Measurements from ENCODE around the gene FIZ1.
"Not testable (repeated sequence)": the region's sequence is repeated elsewhere in the genome, so short reads cannot be mapped to it uniquely, and the experiment has no call there.

FIZ1 gene

DNA sequence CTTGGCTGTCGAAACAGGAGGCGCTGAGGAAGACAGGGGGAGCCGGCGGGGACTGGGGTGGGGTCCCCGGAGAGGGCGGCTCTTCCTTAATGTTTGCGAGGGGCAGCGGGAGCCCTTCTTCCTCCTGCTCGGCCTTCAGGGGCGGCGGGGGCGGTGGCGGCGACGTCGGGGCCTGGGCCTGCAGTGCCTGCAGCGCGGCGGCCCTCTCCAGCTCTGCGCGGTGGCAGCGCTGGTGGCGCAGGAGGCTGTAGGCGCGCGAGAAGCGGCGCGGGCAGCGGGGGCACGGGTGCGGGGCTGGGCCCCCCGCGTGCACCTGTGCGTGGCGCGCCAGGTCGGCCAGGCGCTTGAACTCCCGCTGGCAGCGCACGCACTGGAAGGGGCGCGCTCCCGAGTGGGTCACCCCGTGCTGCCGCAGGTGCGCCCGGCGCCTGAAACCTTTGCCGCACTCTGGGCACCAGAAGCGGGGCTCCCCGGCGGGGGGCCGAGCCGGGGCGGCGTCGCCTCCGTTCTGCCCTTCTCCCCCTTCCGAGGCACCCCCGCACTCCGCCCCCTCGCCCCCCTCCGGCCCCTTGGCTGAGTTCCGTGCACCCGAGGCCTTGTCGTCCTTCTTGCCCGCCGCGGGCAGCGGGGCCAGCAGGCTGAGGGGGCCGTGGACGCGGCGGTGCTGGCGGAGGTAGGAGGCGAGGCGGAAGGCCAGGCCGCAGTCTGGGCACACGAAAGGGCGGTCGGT lies 21.1 kb downstream of the FIZ1 start:
- DNase-seq (ENCODE audit: low read depth) = no peak
- no peak overlapping the region for H3K4me3 ChIP-seq (ENCODE audit: control insufficient read depth, low read depth, low read length)
- TF ChIP-seq, protein P1, sequence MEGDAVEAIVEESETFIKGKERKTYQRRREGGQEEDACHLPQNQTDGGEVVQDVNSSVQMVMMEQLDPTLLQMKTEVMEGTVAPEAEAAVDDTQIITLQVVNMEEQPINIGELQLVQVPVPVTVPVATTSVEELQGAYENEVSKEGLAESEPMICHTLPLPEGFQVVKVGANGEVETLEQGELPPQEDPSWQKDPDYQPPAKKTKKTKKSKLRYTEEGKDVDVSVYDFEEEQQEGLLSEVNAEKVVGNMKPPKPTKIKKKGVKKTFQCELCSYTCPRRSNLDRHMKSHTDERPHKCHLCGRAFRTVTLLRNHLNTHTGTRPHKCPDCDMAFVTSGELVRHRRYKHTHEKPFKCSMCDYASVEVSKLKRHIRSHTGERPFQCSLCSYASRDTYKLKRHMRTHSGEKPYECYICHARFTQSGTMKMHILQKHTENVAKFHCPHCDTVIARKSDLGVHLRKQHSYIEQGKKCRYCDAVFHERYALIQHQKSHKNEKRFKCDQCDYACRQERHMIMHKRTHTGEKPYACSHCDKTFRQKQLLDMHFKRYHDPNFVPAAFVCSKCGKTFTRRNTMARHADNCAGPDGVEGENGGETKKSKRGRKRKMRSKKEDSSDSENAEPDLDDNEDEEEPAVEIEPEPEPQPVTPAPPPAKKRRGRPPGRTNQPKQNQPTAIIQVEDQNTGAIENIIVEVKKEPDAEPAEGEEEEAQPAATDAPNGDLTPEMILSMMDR (IDR thresholded peaks at IDR 0.05; ENCODE audit: control insufficient read depth, insufficient read depth, low read depth, low read length, missing control alignments) = no peak

GRCh38 chr19:55576746-55577145 lies 22.6 kb downstream of the FIZ1 start:
- no peak for DNase-seq (ENCODE audit: low read depth)
- TF ChIP-seq, protein P1 (IDR thresholded peaks at IDR 0.05; ENCODE audit: control insufficient read depth, insufficient read depth, low read depth, low read length, missing control alignments) = no peak
- no peak overlapping the region for H3K4me3 ChIP-seq (ENCODE audit: control insufficient read depth, low read depth, low read length)

DNA sequence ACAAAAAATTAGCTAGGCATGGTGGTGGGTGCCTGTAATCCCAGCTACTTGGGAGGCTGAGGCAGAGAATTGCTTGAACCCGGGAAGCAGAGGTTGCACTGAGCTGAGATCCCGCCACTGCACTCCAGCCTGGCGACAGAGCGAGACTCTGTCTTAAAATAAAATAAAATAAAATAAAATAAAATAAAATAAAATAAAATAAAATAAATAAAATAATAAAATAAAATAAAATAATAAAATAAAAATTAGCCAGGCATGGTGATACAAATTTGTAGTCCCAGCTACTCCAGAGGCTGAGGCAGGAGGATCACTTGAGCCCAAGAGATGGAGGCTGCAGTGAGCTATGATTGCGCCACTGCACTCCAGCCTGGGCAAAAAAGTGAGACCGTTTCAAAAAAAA lies 25.4 kb downstream of the FIZ1 start:
- not testable (repeated sequence) for DNase-seq (ENCODE audit: low read depth); H3K4me3 ChIP-seq (ENCODE audit: control insufficient read depth, low read depth, low read length)

DNA sequence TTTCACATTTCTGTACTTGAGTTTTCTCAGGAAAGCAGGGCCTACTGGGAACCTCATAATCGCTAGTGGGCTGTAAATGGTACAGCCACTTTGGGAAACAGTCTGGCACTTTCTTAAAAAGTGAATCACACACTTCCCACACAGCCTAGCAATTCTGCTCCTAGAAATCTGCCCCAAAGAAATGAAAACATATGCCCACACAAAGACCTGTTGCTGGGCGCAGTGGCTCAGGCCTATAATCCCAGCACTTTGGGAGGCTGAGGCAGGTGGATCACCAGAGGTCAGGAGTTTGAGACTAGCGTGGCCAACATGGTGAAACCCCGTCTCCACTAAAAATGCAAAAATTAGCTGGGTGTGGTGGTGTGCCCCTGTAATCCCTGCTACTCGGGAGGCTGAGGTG lies 29.8 kb downstream of the FIZ1 start:
- not testable (repeated sequence) for H3K4me3 ChIP-seq (ENCODE audit: control insufficient read depth, low read depth, low read length); DNase-seq (ENCODE audit: low read depth)

- TF ChIP-seq, protein P1 (IDR thresholded peaks at IDR 0.05; ENCODE audit: control insufficient read depth, insufficient read depth, low read depth, low read length, missing control alignments) = no peak
These were observed 31.5 kb downstream of the FIZ1 start for GRCh38 chr19:55567708-55568328.

GRCh38 chr19:55566823-55567222 lies 32.5 kb downstream of the FIZ1 start:
- no peak for DNase-seq (ENCODE audit: low read depth)
- no peak overlapping the region for H3K4me3 ChIP-seq (ENCODE audit: control insufficient read depth, low read depth, low read length)
- TF ChIP-seq, protein P1 (IDR thresholded peaks at IDR 0.05; ENCODE audit: control insufficient read depth, insufficient read depth, low read depth, low read length, missing control alignments) = no peak

More at GRCh38 chr19:55567708-55568328, 31.5 kb downstream of the FIZ1 start:
- DNase-seq (ENCODE audit: low read depth) = no peak
- no peak overlapping the region for H3K4me3 ChIP-seq (ENCODE audit: control insufficient read depth, low read depth, low read length)

- DNase-seq (ENCODE audit: low read depth) = no peak
- TF ChIP-seq, protein P1 (IDR thresholded peaks at IDR 0.05; ENCODE audit: control insufficient read depth, insufficient read depth, low read depth, low read length, missing control alignments) = no peak
- no peak overlapping the region for H3K4me3 ChIP-seq (ENCODE audit: control insufficient read depth, low read depth, low read length)
These were observed 36.0 kb downstream of the FIZ1 start for GRCh38 chr19:55563261-55563690.

All from AG09309 (cell line).